Hepatic stellate cell (primary cell): ENCODE results near the gene ERC2.

ENCODE experiments used
- DNase-seq: peaks from one replicate; pipeline ENCODE4 v3.0.0; 2011; ENCODE audit warnings: low spot score

The ERC2 gene

GRCh38 chr3:56251343-56251945 lies 216.8 kb downstream of the ERC2 start:
- DNase-seq = peak; percentile 43

- DNase-seq = no peak
These were observed 220.2 kb downstream of the ERC2 start for GRCh38 chr3:56248021-56248420.

- no peak for DNase-seq
These were observed 230.0 kb downstream of the ERC2 start for GRCh38 chr3:56238299-56238698.

- no peak for DNase-seq
These were observed 234.5 kb downstream of the ERC2 start for GRCh38 chr3:56233742-56234141.

- no peak for DNase-seq
These were observed 239.0 kb downstream of the ERC2 start for GRCh38 chr3:56229311-56229710.

- DNase-seq = no peak
These were observed 245.4 kb downstream of the ERC2 start for GRCh38 chr3:56222866-56223265.

- DNase-seq = no peak
These were observed 248.1 kb downstream of the ERC2 start for GRCh38 chr3:56219894-56220805.

- no peak for DNase-seq
These were observed 258.1 kb downstream of the ERC2 start for GRCh38 chr3:56209982-56210751.

- no peak for DNase-seq
These were observed 260.3 kb downstream of the ERC2 start for GRCh38 chr3:56207922-56208321.

- no peak for DNase-seq
These were observed 262.9 kb downstream of the ERC2 start for GRCh38 chr3:56205406-56205805.

GRCh38 chr3:56202997-56203396 lies 265.3 kb downstream of the ERC2 start:
- no peak for DNase-seq

GRCh38 chr3:56201407-56201806 lies 266.9 kb downstream of the ERC2 start:
- DNase-seq = no peak

- no peak for DNase-seq
These were observed 268.0 kb downstream of the ERC2 start for GRCh38 chr3:56200251-56200650.

- no peak for DNase-seq
These were observed 270.3 kb downstream of the ERC2 start for GRCh38 chr3:56197991-56198390.

GRCh38 chr3:56197259-56197965 lies 270.9 kb downstream of the ERC2 start:
- no peak for DNase-seq

- DNase-seq = no peak
These were observed 271.6 kb downstream of the ERC2 start for GRCh38 chr3:56196700-56197099.

GRCh38 chr3:56193519-56193918 lies 274.7 kb downstream of the ERC2 start:
- DNase-seq = no peak

- no peak for DNase-seq
These were observed 276.3 kb downstream of the ERC2 start for GRCh38 chr3:56192001-56192400.

GRCh38 chr3:56190771-56191305 lies 277.4 kb downstream of the ERC2 start:
- DNase-seq = no peak

- no peak for DNase-seq
These were observed 278.1 kb downstream of the ERC2 start for GRCh38 chr3:56190130-56190529.

- no peak for DNase-seq
These were observed 278.7 kb downstream of the ERC2 start for GRCh38 chr3:56189536-56189935.

GRCh38 chr3:56188201-56188600 lies 280.1 kb downstream of the ERC2 start:
- no peak for DNase-seq
